Right forelimb (tissue), 1 donor: ENCODE data around the gene NLRP4.

Experiments used
- DNase-seq: peaks from one replicate; pipeline ENCODE4 v3.0.0-alpha.2; 2018

Gene NLRP4

DNA sequence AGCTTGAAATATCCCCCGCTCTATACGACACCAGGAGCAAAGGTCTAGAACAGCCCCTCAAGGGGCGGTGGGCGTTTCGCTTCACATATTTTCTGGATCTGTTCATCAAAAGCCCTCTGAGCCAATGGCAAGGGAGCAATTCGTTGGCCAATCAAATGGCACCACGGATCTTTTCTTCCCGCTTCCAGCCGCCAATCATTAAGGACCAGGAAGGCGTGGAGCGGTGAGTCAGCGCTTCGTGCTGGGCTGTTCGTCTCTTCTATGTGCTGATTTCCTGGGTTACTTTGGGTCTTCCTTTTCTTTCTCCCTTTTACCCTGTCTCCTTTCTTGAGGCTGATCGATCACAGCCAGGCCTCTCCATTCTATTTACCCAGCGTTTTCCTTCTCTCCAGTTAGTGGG lies at the start of gene NLRP4:
Gene NLRP4, plus strand, starts transcription at position 201 of the 400 bp plus-strand sequence. CDS start 15,541 bp downstream, outside the sequence.
- DNase-seq: no peak

GRCh38 chr19:55795021-55795420 lies 41.3 kb upstream of the NLRP4 start:
- DNase-seq: no peak

GRCh38 chr19:55801416-55801815 lies 34.9 kb upstream of the NLRP4 start:
- DNase-seq: no peak

DNA sequence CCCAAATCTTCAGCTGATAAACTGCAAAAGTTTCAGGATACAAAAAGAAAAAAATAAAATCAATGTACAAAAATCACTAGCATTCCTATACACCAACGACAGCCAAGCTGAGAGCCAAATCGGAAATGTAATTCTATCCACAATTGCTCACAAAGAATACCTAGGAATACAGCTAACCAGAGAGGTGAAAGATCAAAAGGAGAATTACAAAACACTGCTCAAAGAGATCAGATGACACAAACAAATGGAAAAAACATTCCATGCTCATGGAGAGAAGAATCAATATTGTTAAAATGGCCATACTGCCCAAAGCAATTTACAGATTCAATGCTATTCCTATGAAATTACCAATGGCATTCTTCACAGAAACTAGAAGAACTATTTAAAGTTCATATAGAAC lies 34.1 kb upstream of the NLRP4 start:
- no peak for DNase-seq

DNA sequence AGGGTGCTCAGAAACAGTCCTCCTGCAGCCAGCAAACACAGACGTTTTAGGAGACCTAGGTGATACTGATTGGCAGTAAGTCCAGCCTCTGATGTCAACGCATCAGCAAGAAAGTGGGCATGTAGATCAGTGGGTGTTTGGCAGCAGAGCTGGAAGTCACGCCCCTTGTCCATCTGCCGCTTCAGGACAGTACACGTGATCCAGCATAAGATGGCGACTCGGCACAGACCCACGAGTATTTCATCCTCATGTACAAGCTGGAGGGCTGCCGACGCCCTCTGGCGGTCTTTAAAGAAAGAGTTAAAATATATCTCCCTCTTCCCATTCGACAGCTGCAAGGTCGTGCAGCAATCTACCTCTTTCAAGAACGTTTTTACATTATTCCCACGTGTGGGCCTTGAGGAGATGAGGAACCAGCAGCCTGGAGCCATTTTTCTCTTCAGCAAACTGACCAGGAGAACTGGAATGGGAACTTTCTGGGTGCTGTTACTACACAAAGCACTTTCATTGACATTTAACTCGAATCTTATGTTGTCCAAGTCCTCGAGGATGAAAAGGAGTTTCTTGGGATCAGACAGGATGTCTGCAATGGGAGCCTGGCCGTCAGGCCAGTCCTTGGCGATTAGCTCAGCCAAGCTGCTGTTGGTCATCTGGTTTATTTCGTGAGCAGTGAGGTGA lies 26.8 kb upstream of the NLRP4 start:
- no peak for DNase-seq

DNA sequence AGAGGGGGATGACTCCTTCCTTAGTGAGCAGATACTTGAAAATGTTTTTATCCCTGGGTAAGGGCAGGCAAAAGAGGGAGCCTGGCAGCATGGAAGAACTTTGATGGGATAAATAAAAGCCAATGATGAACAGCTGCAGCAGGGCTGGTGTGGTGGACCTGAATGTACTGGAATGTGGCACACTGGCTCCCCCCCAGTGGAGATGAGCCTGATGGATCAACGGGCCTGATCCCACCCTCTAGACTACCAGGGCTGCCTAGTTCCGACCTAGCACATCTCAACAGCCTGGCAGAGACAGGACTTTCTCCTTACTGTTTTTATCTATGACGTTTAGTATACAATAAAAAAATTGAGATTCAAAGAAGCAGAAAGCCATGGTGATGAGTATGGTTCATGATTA lies 25.0 kb upstream of the NLRP4 start:
- DNase-seq: no peak

GRCh38 chr19:55812449-55812848 lies 23.9 kb upstream of the NLRP4 start:
- DNase-seq: no peak

- DNase-seq: no peak
Measured at GRCh38 chr19:55813906-55814305, 22.4 kb upstream of the NLRP4 start.

DNA sequence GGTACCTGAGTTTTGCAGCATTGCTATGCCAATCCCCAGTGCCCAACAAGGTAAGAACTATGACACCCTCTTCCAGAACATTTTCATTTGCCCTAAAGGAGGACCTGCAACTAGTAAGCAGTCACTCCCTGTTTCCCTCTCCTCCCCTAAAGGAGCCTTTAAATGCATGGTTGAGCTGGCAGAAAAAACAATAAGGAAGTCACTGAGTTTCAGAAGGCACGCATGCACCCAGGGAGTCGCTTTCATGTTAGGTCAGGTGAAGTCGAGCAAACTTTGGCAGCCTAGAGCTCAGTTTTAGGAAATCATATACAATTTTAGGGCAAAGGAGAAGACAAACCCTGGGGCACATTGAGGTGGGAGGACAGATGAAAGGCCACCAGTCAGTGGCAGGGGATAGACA lies 16.3 kb upstream of the NLRP4 start:
- DNase-seq: no peak

DNA sequence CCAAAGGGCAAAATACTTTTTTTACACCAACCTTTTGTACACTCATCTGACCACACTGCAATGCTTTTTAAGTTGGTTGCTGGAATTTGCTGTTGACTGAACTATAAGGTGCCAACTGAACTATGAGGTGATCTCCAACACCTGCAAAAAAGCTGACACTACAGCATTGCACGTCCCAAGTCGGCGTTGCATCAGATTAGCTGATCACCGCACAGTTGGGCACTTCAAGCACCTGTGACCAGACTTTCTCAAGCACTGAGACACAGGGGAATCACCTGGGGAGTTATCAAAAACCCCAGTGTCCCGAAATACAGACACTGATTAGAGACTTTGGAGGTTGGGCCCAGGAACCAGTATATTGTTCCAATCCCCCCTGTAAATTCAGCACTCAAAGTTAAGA lies 5.7 kb upstream of the NLRP4 start:
- DNase-seq: no peak

- DNase-seq: no peak
Measured at GRCh38 chr19:55831846-55832245, 4.5 kb upstream of the NLRP4 start, which contains the start of gene NLRP11. NLRP11 (minus strand) TSS chr19:55831999; CDS start chr19:55818174, 13,825 bp downstream.

DNA sequence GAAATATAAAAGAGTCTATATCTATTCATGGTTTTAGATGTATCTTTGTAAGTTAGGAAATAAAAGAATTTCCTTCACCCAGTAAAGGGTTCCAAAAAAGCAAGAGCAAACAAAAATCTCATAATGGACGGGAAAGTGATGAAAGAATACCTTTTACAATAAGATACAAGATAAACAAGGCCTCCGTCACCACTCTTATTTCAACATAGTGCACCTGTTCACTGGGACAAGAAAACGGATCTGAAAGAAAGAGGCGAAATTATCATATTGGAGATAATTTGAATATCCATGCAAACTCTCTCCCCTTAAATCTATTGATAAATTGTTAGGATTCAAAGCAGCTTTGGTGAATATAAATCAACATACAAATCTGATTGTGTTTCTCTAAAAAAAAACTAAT lies 3.7 kb upstream of the NLRP4 start:
- no peak for DNase-seq

DNA sequence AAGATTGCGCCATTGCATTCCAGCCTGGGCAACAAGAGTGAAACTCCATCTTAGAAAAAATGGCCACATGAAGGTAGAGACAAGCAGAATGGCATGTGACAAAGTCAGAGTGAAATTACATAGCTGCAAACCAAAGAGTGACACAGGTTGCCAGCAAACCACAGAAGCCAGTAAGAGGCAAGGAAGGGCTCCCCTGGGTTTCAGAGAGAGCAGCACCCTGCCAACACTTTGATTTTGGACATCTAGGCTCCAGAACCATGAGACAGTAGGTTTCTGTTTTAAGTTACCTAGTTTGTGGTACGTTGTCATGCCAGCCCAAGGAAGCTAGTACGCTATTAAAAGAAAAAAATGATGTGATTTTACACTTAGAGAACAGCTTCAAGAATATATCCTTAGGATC lies 1.9 kb downstream of the NLRP4 start:
- DNase-seq: no peak

- DNase-seq: no peak
Measured at GRCh38 chr19:55838906-55839305, 2.6 kb downstream of the NLRP4 start.

GRCh38 chr19:55855160-55855559 lies 18.8 kb downstream of the NLRP4 start:
- no peak for DNase-seq

DNA sequence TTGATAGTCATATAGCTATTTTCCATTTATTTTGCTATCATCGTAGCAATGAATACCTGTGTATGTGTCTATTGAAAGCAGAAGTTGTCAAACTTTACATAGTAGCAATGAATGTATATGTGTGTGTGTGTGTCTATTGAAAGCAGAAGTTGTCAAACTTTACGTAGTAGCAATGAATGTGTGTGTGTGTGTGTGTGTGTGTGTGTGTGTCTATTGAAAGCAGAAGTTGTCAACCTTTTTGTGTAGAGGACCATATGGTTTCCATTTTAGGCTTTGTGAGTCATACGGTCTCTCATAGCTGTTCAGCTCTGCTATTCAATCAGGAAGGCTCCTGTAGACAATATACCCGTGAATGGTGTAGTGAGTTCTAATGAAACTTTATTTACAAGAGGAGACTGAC lies 20.8 kb downstream of the NLRP4 start:
- no peak for DNase-seq

GRCh38 chr19:55857974-55858373 lies 21.6 kb downstream of the NLRP4 start:
- DNase-seq: no peak

DNA sequence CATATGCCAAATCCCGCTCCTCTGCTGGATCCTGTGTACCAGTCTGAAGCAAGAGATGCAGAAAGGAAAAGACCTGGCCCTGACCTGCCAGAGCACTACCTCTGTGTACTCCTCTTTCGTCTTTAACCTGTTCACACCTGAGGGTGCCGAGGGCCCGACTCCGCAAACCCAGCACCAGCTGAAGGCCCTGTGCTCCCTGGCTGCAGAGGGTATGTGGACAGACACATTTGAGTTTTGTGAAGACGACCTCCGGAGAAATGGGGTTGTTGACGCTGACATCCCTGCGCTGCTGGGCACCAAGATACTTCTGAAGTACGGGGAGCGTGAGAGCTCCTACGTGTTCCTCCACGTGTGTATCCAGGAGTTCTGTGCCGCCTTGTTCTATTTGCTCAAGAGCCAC lies 22.1 kb downstream of the NLRP4 start:
- no peak for DNase-seq

GRCh38 chr19:55858969-55859368 lies 22.6 kb downstream of the NLRP4 start:
- no peak for DNase-seq

DNA sequence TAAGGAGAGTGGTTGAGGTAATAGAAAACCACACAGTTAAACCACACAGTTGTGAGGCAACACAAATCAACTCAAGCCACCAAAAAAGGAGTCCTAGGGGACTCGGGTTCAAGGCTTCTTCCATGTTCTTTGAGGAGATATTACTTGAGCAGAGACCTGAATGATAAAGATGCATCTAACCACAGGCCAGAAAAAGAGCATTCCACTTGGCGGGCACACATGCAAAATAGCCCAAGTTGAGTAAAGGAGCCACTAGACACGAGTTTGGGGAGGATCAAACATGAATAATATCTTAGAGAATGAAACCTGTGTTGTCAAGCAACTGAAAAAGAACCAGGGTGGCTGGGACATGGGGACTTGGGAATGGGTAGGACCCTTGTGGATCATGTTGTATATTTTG lies 30.2 kb downstream of the NLRP4 start:
- no peak for DNase-seq

GRCh38 chr19:55867101-55867500 lies 30.8 kb downstream of the NLRP4 start:
- no peak for DNase-seq

GRCh38 chr19:55870736-55871135 lies 34.4 kb downstream of the NLRP4 start:
- no peak for DNase-seq

- no peak for DNase-seq
Measured at GRCh38 chr19:55877211-55877610, 40.9 kb downstream of the NLRP4 start.

- DNase-seq: no peak
Measured at GRCh38 chr19:55882626-55883025, 46.3 kb downstream of the NLRP4 start.

- DNase-seq: no peak
Measured at GRCh38 chr19:55898911-55899310, 62.6 kb downstream of the NLRP4 start.
